ENCODE results near the gene WFDC13. TPM values are rescaled to one million over a fixed set of nuclear protein-coding genes. Genes with fewer than 3 reads are reported as not detected.
"Not testable (repeated sequence)": the region's sequence is repeated elsewhere in the genome, so short reads cannot be mapped to it uniquely, and the experiment has no call there.

WFDC13 gene
- total RNA-seq, 4 donors from 2014 or later: not detected

- TF ChIP-seq CTCF (IDR thresholded peaks at IDR 0.05): no peak
- DNase-seq (ENCODE audit: low spot score) (no peak), ATAC-seq (ENCODE audit: low FRiP score) (no peak)
Observed at GRCh38 chr20:45701104-45701503, 734 bp upstream of the WFDC13 start.

- ATAC-seq (ENCODE audit: low FRiP score) (no peak), DNase-seq (ENCODE audit: low spot score) (no peak)
- TF ChIP-seq CTCF (IDR thresholded peaks at IDR 0.05): no peak
Observed at GRCh38 chr20:45704969-45705637, 3.3 kb downstream of the WFDC13 start, which contains the start of gene WFDC10B. WFDC10B (minus strand) TSS chr20:45705019; CDS start chr20:45685992, 19,027 bp downstream.

GRCh38 chr20:45716141-45716688, 14.4 kb downstream of the WFDC13 start:
- ATAC-seq (ENCODE audit: low FRiP score); DNase-seq (ENCODE audit: low spot score): not testable (repeated sequence)

- DNase-seq (ENCODE audit: low spot score): no peak
- no peak for TF ChIP-seq CTCF (IDR thresholded peaks at IDR 0.05)
- no peak for ATAC-seq (ENCODE audit: low FRiP score)
Observed at GRCh38 chr20:45722047-45722446, 20.2 kb downstream of the WFDC13 start, which contains the start of gene SPINT4. SPINT4 (plus strand) TSS chr20:45722347; CDS start chr20:45722368, 21 bp downstream.

GRCh38 chr20:45725134-45725533, 23.3 kb downstream of the WFDC13 start:
- DNase-seq (ENCODE audit: low spot score) (no peak), ATAC-seq (ENCODE audit: low FRiP score) (no peak)
- TF ChIP-seq CTCF (IDR thresholded peaks at IDR 0.05): no peak

GRCh38 chr20:45727044-45727443, 25.2 kb downstream of the WFDC13 start:
- ATAC-seq (ENCODE audit: low FRiP score) (no peak), DNase-seq (ENCODE audit: low spot score) (no peak)
- TF ChIP-seq CTCF (IDR thresholded peaks at IDR 0.05): no peak

GRCh38 chr20:45732199-45732598, 30.4 kb downstream of the WFDC13 start:
- no peak for DNase-seq (ENCODE audit: low spot score)
- TF ChIP-seq CTCF (IDR thresholded peaks at IDR 0.05): no peak
- ATAC-seq (ENCODE audit: low FRiP score): no peak

All from omental fat pad (tissue), 4 donors.